D721Med (cell line): ENCODE measurements around the gene LYSMD3.

Experiments
- DNase-seq: peaks from one replicate; pipeline ENCODE4 v3.0.0; 2011; ENCODE audit warnings: low spot score; ENCODE audit not compliant: insufficient read length
- FAIRE-seq: peaks from 2 replicates; lab custom pipeline; 2011; peaks lifted over from hg19 to GRCh38; lab: Jason Lieb, UNC
- TF ChIP-seq, protein P1 (sequence below): IDR thresholded peaks from 2 replicates; pipeline ENCODE4 v1.5.1; 2012; ENCODE audit warnings: mild to moderate bottlenecking, control low read depth; ENCODE audit not compliant: insufficient read depth; ENCODE audit errors: missing control alignments

The LYSMD3 gene

GRCh38 chr5:90530736-90531487, 1.5 kb upstream of the LYSMD3 start:
- DNase-seq (no peak), FAIRE-seq (no peak)
- TF ChIP-seq, protein P1, sequence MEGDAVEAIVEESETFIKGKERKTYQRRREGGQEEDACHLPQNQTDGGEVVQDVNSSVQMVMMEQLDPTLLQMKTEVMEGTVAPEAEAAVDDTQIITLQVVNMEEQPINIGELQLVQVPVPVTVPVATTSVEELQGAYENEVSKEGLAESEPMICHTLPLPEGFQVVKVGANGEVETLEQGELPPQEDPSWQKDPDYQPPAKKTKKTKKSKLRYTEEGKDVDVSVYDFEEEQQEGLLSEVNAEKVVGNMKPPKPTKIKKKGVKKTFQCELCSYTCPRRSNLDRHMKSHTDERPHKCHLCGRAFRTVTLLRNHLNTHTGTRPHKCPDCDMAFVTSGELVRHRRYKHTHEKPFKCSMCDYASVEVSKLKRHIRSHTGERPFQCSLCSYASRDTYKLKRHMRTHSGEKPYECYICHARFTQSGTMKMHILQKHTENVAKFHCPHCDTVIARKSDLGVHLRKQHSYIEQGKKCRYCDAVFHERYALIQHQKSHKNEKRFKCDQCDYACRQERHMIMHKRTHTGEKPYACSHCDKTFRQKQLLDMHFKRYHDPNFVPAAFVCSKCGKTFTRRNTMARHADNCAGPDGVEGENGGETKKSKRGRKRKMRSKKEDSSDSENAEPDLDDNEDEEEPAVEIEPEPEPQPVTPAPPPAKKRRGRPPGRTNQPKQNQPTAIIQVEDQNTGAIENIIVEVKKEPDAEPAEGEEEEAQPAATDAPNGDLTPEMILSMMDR = no peak

DNA sequence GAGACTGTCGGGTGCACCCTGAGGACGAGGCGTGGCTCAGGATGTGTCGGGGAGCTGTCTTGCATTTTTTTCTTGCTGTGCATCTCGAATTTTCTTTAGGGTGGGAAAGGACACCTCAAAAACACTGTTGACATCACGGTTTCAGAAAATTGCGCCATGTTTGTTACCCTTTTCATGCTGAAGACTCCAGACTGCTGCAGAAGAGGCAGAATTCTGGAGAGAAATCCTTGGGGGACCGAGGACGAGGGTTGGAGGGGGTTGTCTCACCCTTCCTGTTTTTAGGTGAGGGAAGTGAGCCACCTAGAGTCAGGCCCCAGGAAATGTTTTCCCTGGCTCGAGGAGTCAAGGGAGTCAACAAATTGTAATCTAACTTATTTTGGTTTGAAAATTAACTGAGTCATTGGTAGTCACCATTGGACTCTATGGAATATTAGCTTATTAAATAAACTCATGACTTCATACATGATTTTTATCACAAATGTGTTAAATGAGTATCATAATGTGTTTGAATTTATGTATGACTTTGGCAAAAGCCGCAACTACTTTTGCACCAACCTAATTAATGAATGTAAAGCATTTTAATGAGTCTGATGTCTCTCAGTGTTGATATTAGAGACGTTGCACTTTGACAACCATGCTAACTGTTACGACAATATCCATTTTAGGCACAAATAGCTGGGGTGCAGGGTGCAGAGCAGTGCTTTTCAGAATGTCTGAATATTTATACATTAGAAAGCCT, 724 bp upstream of the LYSMD3 start:
- TF ChIP-seq, protein P1 = peak; percentile 82
- FAIRE-seq = peak; percentile 32
- no peak for DNase-seq

DNA sequence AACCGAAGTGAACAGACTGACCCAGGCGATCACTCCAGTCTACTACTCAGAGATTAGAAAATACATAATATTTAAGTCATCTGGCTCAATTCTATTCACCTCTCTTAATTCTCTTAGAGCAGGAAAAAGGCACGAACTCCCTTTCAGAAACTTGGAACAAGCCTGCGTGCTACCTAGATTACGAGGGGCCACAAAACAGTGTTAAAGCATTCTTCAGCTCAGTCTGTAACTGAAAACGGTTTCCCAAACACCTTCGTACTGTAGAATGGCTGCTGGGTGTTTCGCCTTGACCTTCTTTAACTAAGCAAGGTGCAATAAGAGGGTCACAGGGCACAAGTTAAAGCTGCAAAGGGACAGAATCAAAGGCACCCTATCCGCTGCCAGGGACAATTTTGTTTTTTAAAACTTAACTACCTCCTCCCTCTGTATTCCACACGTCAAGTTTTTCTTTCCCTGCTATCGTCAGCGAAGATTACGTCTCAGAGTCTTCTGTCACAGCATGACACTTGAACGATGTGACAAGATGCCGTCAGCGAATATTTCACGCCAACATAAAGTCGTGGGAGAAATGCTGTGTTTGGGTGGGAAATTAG, 687 bp downstream of the LYSMD3 start:
- no peak for FAIRE-seq
- no peak for DNase-seq
- TF ChIP-seq, protein P1 = no peak

DNA sequence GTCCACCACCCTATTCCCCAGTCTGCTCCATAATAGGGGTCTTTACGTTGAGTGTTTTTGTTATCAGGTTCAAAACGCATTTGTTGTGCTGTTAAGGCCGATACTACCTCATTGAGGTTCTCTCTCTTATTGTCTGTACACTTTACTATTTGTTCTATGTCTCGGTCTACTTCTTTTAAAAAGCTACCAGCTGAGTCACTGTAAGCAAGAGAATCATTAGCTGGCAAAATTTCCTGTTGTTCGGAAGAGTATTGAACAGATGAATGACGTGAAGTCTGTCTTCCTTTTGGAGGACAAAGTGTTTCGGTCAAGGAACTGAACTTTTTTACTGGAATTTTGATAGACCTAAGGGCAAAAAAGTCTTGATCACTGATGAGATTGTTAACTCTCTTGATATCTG, 10.3 kb downstream of the LYSMD3 start:
- DNase-seq (no peak), FAIRE-seq (no peak)
- TF ChIP-seq, protein P1 = no peak

- no peak for FAIRE-seq
- DNase-seq = no peak
- TF ChIP-seq, protein P1 = no peak
These were observed 10.7 kb downstream of the LYSMD3 start for GRCh38 chr5:90518661-90519060.

GRCh38 chr5:90514520-90514919, 14.9 kb downstream of the LYSMD3 start:
- FAIRE-seq (no peak), DNase-seq (no peak)
- TF ChIP-seq, protein P1 = no peak
